ENCODE results near the gene HK1.
A peak's percentile ranks its signal among the peaks of the same experiment; 100 is the strongest.

Gene HK1

GRCh38 chr10:69407621-69408301 lies 129.5 kb downstream of the HK1 start:
- peak; percentile 44 for DNase-seq

DNA sequence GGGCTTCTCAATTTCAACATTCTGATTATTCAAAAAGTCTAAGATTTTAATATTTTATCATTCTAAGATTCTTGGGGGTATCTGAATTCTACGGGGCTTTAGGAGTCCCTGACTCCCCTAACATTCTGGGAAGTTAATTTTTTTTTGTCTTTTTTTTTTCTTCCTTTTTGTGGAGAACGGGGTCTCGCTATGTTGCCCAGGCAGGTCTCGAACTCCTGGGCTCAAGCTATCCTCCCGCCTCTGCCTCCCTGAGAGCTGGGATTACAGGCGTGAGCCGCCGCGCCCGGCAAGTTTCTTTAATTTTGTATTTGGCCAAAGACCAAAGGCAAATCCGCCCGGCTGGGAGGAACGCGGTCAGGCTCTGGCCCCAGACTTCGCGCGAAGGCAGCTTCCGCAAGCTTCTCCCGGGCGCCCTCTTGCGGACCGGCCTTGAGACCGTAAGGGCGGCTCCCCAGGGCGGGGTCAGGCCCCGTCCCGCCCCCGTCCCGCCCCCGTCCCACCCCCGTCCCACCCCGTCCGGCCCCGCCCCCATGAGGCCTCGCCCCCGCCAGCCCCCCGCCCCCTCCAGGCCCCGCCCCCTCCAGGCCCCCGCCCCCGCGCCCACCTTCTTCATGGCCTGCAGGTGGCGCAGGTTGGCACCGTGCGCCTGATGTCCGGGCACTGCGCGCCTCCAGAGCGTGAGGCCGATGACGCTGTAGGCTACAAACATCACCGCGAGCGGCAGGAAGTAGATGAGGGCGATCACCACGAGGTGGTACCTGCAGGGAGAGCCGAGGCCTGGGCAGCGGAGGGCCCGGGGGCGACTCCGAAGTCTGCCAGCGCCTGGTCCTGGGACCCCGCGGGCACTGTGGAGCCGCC lies 130.3 kb downstream of the HK1 start:
- DNase-seq, result peak; percentile 91

GRCh38 chr10:69409176-69409495 lies 130.8 kb downstream of the HK1 start:
- no peak for DNase-seq

- no peak for DNase-seq
These were observed 131.7 kb downstream of the HK1 start for GRCh38 chr10:69409968-69410367.

DNA sequence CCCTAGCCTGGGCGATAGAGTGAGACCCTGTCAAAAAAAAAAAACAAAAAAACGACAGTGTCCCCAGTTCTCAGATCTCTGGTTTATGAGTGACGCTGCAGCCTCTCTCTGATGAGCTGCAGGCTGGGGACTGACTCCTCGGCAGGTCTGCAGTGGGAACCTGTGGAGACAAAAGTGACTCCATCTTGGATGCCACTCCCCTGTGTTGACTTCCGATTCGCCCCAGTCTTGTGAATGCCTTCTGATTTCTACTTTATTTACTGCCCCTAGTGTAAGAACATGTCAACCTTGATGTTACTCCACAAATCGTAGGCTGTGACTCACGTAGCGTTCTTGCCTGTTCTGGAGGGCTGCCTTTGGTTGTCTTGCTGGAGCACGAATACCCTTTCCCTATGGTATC lies 132.2 kb downstream of the HK1 start:
- DNase-seq, result no peak

DNA sequence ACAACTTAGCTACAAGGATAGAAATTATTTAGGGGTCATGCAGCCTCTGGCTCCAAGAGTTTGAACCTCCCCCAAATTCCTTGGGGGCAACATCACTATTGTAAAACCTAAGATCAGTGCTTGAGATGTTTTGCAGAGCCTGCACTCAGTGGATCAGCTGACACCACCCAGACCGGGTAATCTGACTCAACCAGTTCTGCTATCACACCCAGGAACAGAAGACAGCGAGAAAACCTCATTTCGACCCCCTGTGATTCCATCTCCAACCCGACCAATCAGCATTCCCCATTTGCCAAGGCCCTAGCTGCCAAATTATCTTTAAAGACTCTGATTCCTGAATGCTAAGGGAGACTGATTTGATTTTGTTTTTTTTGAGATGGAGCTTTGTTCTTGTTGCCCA lies 133.2 kb downstream of the HK1 start:
- DNase-seq, result no peak

DNA sequence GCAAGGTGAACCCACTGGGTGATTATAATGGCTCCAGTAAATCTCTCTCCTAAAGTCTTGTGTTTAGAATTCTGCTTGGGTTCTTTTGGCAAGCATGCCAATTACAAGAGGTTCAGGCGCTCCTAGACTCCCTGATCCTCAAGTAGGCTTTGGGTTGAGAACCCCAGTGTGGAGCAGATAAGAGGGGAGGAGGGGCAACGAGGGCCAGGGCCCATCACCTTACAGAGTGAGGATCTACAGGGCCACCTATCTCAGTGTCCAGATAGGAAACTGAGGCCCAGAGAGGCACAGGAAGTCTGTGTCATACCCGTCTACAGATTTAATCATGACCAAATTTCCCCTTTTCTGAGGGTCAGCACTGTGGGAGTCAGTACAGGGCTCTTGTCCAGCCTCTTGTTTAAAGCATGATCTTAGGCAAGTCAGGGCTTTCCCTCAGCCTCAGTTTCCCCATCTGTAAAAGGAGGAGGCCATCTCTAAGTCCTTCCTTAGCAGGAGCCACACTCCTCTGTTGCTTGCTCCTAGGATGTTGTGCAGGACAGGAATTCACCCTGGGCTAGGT lies 134.0 kb downstream of the HK1 start:
- DNase-seq, result no peak

DNA sequence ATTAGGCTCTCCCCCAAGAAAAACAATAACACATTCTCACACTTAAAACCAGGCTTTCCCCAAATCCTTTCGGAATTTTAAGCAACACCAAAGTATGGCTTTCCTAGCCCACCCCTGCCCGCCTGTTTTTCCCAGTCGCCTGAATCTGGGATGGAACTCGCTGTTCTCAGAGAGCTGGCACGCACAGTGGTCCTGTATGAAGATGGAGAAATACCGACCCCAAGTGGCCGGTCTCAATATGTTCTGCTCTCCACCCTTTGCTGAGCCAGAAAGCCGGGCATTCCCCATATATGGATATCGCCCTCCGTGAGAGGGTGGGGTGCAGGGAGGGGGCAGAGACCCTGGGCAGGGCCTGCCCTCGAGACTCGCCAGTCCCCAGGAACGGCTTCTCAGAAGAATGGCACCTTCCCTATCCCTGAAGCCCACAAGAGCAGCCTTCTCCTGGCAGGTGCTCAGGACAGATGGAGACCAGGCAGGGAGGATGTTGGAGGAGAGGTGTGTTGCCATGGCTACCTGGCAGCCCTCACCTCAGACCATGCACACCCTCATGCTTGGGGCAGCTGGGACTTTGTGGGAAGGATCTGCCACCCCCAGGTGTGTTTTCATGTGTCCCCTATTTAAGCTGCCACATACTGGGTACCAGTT lies 135.0 kb downstream of the HK1 start:
- DNase-seq, result peak; percentile 36

- no peak for DNase-seq
These were observed 136.0 kb downstream of the HK1 start for GRCh38 chr10:69414036-69415018.

- no peak for DNase-seq
These were observed 136.8 kb downstream of the HK1 start for GRCh38 chr10:69415049-69415448.

GRCh38 chr10:69415951-69416350 lies 137.7 kb downstream of the HK1 start:
- DNase-seq, result no peak

- DNase-seq, result no peak
These were observed 138.4 kb downstream of the HK1 start, which contains the start of gene TACR2 for GRCh38 chr10:69416695-69417094. Gene TACR2, minus strand, starts transcription at chr10:69416918. Its CDS starts 595 bp downstream, at chr10:69416323.

DNA sequence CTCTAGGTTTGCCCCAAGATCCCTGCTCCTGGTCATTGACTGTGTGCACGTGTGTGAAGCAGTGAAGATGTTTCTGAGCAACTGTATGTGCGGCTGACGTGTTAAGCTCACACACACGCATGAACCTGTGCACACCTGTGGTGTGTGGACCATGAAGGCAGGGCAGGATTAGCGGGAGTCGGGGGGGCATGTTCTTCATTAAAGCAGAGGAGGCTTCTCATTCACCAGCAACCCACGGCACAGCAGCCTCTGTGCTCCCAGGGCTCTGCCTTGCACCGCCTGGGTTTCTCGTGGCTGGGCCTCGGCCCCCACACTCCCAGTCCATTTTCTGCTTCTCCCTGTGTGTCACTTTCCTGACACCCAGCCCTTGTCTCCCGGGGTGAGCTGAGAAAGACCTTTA lies 139.2 kb downstream of the HK1 start:
- no peak for DNase-seq

DNA sequence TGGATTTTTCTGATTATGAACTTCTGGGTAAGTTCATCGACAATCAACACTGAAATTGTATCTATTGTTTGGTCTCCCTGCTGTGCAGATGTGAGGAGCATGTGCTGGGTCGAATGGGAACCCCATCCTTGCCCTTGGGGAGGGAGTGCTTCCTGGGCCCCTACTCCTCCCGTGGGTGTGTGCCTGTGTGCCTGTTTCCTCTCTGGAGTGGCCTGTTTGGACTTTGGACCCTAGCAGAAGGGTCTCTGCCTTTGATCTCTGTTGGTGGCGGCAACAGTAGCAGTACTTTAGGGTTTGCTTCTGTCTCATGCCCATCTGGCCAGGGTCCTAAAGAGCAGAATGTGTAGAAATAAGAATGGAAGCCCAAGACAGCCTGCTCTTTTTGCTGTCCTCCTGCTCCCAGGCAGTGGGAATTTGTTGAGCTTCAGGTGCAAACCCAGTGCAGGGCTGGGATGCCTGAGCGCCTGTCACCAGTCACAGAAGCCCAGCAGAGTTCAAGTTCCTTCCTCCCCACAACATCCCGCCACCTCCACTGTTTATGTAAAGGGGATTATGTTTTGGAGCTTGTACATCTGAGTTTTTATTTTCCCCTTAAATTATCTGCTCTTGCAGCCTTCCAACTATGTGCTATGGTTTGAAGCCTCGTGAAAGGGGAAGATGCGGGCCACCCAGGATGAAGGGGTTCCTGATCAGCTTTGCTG lies 139.9 kb downstream of the HK1 start:
- DNase-seq, result no peak

- DNase-seq, result no peak
These were observed 140.9 kb downstream of the HK1 start for GRCh38 chr10:69419096-69419743.

DNA sequence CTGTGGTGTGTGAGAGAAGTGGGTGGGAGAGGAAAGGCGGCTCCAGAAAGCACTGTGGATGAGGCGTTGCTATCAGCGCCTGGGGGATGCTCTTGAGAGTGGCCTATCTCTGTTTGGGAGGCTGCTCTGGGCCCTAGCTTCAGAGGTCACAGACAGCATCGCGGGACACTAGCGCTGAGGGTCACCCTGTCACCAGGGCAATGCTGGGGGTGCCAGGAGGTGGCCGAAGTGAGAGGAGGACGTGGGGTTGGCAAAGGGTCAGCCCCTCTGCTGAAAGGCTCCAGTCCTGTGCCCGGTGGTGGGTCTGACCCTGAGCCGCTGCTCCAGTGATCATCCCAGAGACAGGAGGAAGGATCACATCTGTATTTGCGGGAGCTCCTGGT lies 141.4 kb downstream of the HK1 start:
- no peak for DNase-seq

- DNase-seq, result no peak
These were observed 143.5 kb downstream of the HK1 start for GRCh38 chr10:69421611-69422308.

DNA sequence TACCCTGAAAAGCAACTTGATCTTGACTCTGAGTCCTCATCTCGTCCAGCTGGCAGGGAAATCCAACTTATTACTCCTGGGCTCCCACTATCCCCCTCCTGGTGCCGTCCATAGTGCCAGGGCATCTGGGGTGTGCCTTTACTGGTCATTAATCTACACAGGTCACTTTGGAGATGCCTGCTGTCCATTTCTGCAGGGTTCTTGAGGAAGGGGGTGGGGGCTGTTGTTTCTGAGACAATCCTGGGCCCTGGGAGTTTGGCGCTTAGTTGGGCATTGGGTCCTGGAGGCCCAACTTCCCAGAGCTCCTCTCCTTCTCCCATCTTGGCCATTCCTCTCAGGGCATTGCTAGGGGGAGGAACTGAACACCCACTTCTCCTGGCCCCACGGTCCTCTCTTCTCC lies 144.4 kb downstream of the HK1 start:
- no peak for DNase-seq

- DNase-seq, result no peak
These were observed 146.7 kb downstream of the HK1 start for GRCh38 chr10:69425041-69425440.

DNA sequence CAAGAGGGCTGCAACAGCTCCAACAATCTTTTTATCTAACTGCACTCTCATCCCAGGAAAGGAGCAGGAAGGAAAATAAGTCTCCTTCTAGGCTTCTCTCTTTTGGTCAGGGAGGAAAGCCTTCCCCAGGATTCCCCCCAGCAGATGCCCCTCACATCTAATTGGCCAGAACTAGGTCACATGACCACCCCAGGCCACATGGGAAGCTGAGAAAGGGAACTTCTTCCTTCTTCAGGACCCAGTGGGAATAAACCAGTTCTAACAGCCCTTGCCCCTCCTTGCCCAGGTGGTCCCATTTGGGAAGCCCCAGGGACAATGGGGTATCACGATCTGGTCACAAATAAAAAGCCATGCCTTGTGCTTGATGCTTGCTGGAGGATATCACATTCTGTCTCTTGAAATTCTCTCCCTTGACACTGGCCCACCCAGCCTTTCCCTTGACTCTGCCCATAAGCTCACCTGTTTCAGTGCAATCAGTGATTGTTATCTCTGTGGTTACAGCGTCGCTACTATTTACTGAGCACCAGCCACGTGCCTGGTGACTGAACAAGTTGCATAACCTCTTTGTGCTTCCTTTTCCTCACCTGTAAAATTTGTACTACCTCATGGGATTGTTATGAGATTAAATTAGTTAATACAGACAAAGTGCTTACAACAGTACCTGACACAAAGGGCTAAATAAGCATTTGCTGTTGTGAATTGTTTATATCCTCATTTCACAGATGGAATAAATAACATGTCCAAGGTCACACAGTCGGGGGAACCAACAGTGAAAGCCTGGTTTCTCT lies 147.4 kb downstream of the HK1 start:
- DNase-seq, result peak; percentile 72
